OCI-LY1 (cell line): ENCODE results near the gene MCF2L2.

ENCODE experiments used
- EZH2 ChIP-seq: fragments of 200-600 bp; sonication (generic), shearing (Covaris generic); IDR thresholded peaks from 2 replicates; pipeline ENCODE4 v1.8.0; 2017; ENCODE audit warnings: borderline replicate concordance, mixed run types, mild to moderate bottlenecking, antibody characterized with exemption, low read length, moderate library complexity, mixed read lengths
- TF ChIP-seq, protein P1 (sequence below): fragments of 200-600 bp; sonication (generic), shearing (Covaris generic); IDR thresholded peaks from 2 replicates; pipeline ENCODE4 v1.5.1; 2017; ENCODE audit warnings: mild to moderate bottlenecking, antibody characterized with exemption, low read length, moderate library complexity, mixed read lengths

DNA sequence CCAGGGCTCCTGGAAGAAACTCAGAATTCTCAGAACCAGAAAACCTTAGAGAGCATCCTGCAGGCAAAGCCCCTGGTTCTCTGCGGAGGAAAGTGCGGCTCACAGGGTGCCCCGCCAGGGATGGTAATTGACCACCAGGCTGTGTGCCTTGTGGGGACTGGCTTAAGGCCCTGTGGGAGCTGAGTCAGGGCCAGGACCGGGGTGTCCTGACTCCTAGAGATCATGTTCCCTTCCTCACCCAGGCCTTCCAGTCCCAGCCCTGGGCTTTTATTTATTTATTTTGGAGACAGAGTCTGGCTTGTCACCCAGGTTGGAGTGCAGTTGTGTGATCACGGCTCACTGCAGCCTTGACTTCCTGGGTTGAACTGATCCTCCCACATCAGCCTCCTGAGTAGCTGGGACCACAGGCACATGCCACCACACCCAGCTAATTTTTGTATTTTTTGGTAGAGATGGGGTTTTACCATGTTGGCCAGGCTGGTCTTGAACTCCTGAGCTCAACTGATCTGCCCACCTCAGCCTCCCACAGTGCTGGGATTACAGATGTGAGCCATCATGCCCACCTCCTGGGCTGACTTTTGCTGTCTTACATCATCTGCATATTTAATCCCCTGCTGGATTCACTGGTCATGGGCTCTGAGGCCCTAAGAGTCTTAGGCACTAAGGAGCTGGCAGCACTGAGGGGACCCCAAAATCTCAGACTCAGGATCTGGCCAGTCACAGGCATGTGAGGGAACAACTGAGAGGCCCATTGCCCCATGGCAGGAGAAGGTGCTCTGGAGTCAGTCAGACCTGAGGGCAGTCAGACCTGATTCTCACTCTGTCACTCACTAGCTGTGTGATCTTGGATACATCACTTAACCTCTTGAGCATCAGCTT lies 245.4 kb downstream of the MCF2L2 start:
- no peak for TF ChIP-seq EZH2
- TF ChIP-seq, protein P1, sequence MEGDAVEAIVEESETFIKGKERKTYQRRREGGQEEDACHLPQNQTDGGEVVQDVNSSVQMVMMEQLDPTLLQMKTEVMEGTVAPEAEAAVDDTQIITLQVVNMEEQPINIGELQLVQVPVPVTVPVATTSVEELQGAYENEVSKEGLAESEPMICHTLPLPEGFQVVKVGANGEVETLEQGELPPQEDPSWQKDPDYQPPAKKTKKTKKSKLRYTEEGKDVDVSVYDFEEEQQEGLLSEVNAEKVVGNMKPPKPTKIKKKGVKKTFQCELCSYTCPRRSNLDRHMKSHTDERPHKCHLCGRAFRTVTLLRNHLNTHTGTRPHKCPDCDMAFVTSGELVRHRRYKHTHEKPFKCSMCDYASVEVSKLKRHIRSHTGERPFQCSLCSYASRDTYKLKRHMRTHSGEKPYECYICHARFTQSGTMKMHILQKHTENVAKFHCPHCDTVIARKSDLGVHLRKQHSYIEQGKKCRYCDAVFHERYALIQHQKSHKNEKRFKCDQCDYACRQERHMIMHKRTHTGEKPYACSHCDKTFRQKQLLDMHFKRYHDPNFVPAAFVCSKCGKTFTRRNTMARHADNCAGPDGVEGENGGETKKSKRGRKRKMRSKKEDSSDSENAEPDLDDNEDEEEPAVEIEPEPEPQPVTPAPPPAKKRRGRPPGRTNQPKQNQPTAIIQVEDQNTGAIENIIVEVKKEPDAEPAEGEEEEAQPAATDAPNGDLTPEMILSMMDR = no peak
